Fibroblast of villous mesenchyme (primary cell): Measurements from ENCODE around the gene SKAP1. TPM values are rescaled to one million over a fixed set of nuclear protein-coding genes. Genes with fewer than 3 reads are reported as not detected.
"Not testable (repeated sequence)": the region's sequence is repeated elsewhere in the genome, so short reads cannot be mapped to it uniquely, and the experiment has no call there.

Experiments used
- DNase-seq: peaks from one replicate; pipeline ENCODE4 v3.0.0-alpha.2; 2010; ENCODE audit warnings: low read depth
- H3K4me3 ChIP-seq: 2 replicates; pipeline ENCODE4 v1.5.1; 2011; ENCODE audit warnings: low read depth, mild to moderate bottlenecking, low read length
- CTCF ChIP-seq: IDR thresholded peaks from 2 replicates; pipeline ENCODE4 v1.5.1; 2012; ENCODE audit warnings: low read depth, mild to moderate bottlenecking, low read length; ENCODE audit not compliant: insufficient read depth
- total RNA-seq: library from RNA; depleted of rRNA; stranded (reverse); fragments of >200 nt; gene quantifications from 2 replicates; pipeline ENCODE4 v1.2.3, GENCODE V29; 2012

Gene SKAP1
- total RNA-seq, 1 donor: not detected

- TF ChIP-seq CTCF: no peak
- H3K4me3 ChIP-seq: no peak overlapping the region
- no peak for DNase-seq
Observed at GRCh38 chr17:48459070-48459844, 29.2 kb upstream of the SKAP1 start.

GRCh38 chr17:48457080-48457836 lies 27.2 kb upstream of the SKAP1 start:
- TF ChIP-seq CTCF: peak; percentile 95
- peak; percentile 52 for DNase-seq
- H3K4me3 ChIP-seq: no peak overlapping the region

- no peak overlapping the region for H3K4me3 ChIP-seq
- DNase-seq: no peak
- no peak for TF ChIP-seq CTCF
Observed at GRCh38 chr17:48456589-48456988, 26.6 kb upstream of the SKAP1 start.

- no peak for TF ChIP-seq CTCF
- DNase-seq: no peak
- no peak overlapping the region for H3K4me3 ChIP-seq
Observed at GRCh38 chr17:48455791-48456190, 25.8 kb upstream of the SKAP1 start.

- DNase-seq: no peak
- H3K4me3 ChIP-seq: no peak overlapping the region
- no peak for TF ChIP-seq CTCF
Observed at GRCh38 chr17:48453447-48453846, 23.4 kb upstream of the SKAP1 start.

- no peak for TF ChIP-seq CTCF
- H3K4me3 ChIP-seq: no peak overlapping the region
- no peak for DNase-seq
Observed at GRCh38 chr17:48451489-48451888, 21.5 kb upstream of the SKAP1 start.

- DNase-seq, H3K4me3 ChIP-seq: not testable (repeated sequence)
Observed at GRCh38 chr17:48449335-48449734, 19.3 kb upstream of the SKAP1 start.
